Endodermal cell (in vitro differentiated cells): ENCODE data around the gene IGFLR1. TPM values are rescaled to one million over a fixed set of nuclear protein-coding genes. Genes with fewer than 3 reads are reported as not detected.

Experiments used
- DNase-seq: peaks from one replicate; pipeline ENCODE4 v3.0.0-alpha.2; 2017
- H3K27ac ChIP-seq: 2 replicates; pipeline ENCODE4 v1.5.1; 2013; ENCODE audit warnings: mild to moderate bottlenecking, low read depth, low read length, moderate library complexity
- H3K27me3 ChIP-seq: 2 replicates; pipeline ENCODE4 v1.6.1; 2013; ENCODE audit warnings: mild to moderate bottlenecking, low read length, moderate library complexity; ENCODE audit not compliant: insufficient read depth, control insufficient read depth, poor library complexity, severe bottlenecking
- H3K36me3 ChIP-seq: 2 replicates; pipeline ENCODE4 v1.7.0; 2013; ENCODE audit warnings: mild to moderate bottlenecking, low read length, moderate library complexity; ENCODE audit not compliant: control insufficient read depth, insufficient read depth
- H3K4me1 ChIP-seq: one replicate; pipeline ENCODE4 v1.7.0; 2013; ENCODE audit warnings: low read length; ENCODE audit not compliant: control insufficient read depth, insufficient read depth
- H3K4me3 ChIP-seq: 2 replicates; pipeline ENCODE4 v1.5.1; 2013; ENCODE audit warnings: mild to moderate bottlenecking, low read length, moderate library complexity
- H3K9ac ChIP-seq: 2 replicates; pipeline ENCODE4 v1.6.1; 2013; ENCODE audit warnings: mild to moderate bottlenecking, low read length, moderate library complexity; ENCODE audit not compliant: poor library complexity, severe bottlenecking; ENCODE audit errors: extremely low read depth
- H3K9me3 ChIP-seq: 2 replicates; pipeline ENCODE4 v1.6.1; 2013; ENCODE audit warnings: mild to moderate bottlenecking, low read length, moderate library complexity; ENCODE audit not compliant: control insufficient read depth
- H3K27ac Mint-ChIP-seq: 2 replicates; pipeline ENCODE4 v1.8.0; 2020; ENCODE audit warnings: mixed read lengths
- H3K27me3 Mint-ChIP-seq: 2 replicates; pipeline ENCODE4 v1.8.0; 2021; ENCODE audit warnings: mild to moderate bottlenecking, mixed read lengths; ENCODE audit not compliant: insufficient read depth
- H3K36me3 Mint-ChIP-seq: 2 replicates; pipeline ENCODE4 v1.8.0; 2020; ENCODE audit warnings: low read depth, mixed read lengths
- H3K4me1 Mint-ChIP-seq: 2 replicates; pipeline ENCODE4 v1.8.0; 2020; ENCODE audit warnings: mixed read lengths
- H3K4me3 Mint-ChIP-seq: 2 replicates; pipeline ENCODE4 v1.8.0; 2020; ENCODE audit warnings: mild to moderate bottlenecking, moderate library complexity, mixed read lengths
- H3K9me3 Mint-ChIP-seq: 2 replicates; pipeline ENCODE4 v1.8.0; 2020; ENCODE audit warnings: mild to moderate bottlenecking, mixed read lengths
- WGBS, 2 experiments: methylation state at CpG; one replicate each; pipeline versions ENCODE4 v1.1.5 to v1.1.7; 2013; ENCODE audit warnings: missing lambda C conversion rate in 2 of 2, mixed read lengths in 1 of 2; ENCODE audit not compliant: insufficient coverage in 1 of 2, insufficient read length in 1 of 2; 5-methylcytosine and 5-hydroxymethylcytosine counted together
- total RNA-seq, 2 donors: library from RNA; stranded (reverse); fragmentation: NEBNext Ultra II Directional in 1 of 2; extraction: Animal tissue kit (Norgen Biotek cat#: 25700) in 1 of 2; gene quantifications; 2 replicates in 1 of 2; 3 replicates in 1 of 2; pipeline ENCODE4 v1.2.1, GENCODE V29; 2021
- TF ChIP-seq, protein P1 (sequence below): fragments of 200-600 bp; sonication (generic); conservative IDR thresholded peaks from 2 replicates; pipeline ENCODE4 v1.5.0; 2021; ENCODE audit warnings: antibody characterized with exemption, mild to moderate bottlenecking

Gene IGFLR1
- total RNA-seq, 2 donors from 2014 or later: 4.6 to 7.1 TPM

DNA sequence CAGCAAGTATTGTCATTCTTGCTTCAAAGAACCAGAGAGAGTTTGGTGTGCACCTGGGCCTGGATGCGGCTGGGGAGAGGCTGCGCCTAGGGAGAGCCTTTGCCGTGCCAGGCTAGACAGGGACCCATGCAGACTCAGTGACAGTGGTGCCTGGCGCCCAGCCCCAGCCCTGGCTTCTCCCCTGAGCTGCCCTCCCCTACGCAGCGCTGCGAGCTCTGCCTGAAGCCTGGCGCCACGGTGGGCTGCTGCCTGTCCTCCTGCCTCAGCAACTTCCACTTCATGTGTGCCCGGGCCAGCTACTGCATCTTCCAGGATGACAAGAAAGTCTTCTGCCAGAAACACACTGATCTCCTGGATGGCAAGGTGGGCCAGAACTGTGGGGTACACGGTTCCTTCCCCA, 12.5 kb downstream of the IGFLR1 start:
- H3K4me1 Mint-ChIP-seq: no peaks in the 10 kb centered on the region
- no peaks in the 10 kb centered on the region for H3K27me3 Mint-ChIP-seq
- Histone ChIP-seq H3K4me1 (no peaks in the 10 kb centered on the region), H3K27ac (no peak overlapping the region), H3K4me3 (no peak overlapping the region), H3K9me3 (no peaks in the 10 kb centered on the region), H3K27me3 (no peaks in the 10 kb centered on the region), H3K36me3 (peaks cover 77% of the 10 kb centered on the region), H3K9ac (no peak overlapping the region)
- peaks cover 75% of the 10 kb centered on the region for H3K36me3 Mint-ChIP-seq
- no peak for DNase-seq
- TF ChIP-seq, protein P1, sequence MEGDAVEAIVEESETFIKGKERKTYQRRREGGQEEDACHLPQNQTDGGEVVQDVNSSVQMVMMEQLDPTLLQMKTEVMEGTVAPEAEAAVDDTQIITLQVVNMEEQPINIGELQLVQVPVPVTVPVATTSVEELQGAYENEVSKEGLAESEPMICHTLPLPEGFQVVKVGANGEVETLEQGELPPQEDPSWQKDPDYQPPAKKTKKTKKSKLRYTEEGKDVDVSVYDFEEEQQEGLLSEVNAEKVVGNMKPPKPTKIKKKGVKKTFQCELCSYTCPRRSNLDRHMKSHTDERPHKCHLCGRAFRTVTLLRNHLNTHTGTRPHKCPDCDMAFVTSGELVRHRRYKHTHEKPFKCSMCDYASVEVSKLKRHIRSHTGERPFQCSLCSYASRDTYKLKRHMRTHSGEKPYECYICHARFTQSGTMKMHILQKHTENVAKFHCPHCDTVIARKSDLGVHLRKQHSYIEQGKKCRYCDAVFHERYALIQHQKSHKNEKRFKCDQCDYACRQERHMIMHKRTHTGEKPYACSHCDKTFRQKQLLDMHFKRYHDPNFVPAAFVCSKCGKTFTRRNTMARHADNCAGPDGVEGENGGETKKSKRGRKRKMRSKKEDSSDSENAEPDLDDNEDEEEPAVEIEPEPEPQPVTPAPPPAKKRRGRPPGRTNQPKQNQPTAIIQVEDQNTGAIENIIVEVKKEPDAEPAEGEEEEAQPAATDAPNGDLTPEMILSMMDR: no peak
- no peak overlapping the region for H3K27ac Mint-ChIP-seq
- H3K4me3 Mint-ChIP-seq: no peak overlapping the region
- H3K9me3 Mint-ChIP-seq: no peaks in the 10 kb centered on the region
- WGBS, 2 experiments: 91 to 97% methylated on average over 11 of the region's 11 CpGs

DNA sequence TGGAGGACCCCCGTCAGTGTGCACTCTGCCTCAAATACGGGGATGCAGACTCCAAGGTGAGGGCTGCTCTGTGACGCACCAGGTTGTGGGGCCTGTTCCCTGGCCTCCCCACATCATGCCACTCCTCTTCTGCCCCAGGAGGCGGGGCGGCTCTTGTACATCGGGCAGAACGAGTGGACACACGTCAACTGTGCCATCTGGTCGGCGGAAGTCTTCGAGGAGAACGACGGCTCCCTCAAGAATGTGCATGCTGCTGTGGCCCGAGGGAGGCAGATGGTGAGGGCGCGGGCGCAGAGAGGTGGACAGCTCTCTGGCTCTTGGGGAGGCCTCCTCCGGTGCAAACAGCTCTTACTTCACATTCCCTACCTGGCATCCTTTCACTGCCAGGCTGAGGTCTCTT, 13.2 kb downstream of the IGFLR1 start:
- no peak for DNase-seq
- no peaks in the 10 kb centered on the region for H3K4me1 ChIP-seq
- H3K4me1 Mint-ChIP-seq: no peaks in the 10 kb centered on the region
- no peaks in the 10 kb centered on the region for H3K27me3 Mint-ChIP-seq
- no peaks in the 10 kb centered on the region for H3K27me3 ChIP-seq
- TF ChIP-seq, protein P1: no peak
- H3K27ac ChIP-seq: no peak overlapping the region
- peaks cover 76% of the 10 kb centered on the region for H3K36me3 ChIP-seq
- H3K9ac ChIP-seq: no peak overlapping the region
- H3K36me3 Mint-ChIP-seq: peaks cover 75% of the 10 kb centered on the region
- H3K4me3 ChIP-seq: no peak overlapping the region
- H3K27ac Mint-ChIP-seq: no peak overlapping the region
- no peaks in the 10 kb centered on the region for H3K9me3 Mint-ChIP-seq
- 97% methylated on average over 12 to 18 of the region's 18 CpGs for WGBS, 2 experiments
- H3K9me3 ChIP-seq: no peaks in the 10 kb centered on the region
- H3K4me3 Mint-ChIP-seq: no peak overlapping the region

DNA sequence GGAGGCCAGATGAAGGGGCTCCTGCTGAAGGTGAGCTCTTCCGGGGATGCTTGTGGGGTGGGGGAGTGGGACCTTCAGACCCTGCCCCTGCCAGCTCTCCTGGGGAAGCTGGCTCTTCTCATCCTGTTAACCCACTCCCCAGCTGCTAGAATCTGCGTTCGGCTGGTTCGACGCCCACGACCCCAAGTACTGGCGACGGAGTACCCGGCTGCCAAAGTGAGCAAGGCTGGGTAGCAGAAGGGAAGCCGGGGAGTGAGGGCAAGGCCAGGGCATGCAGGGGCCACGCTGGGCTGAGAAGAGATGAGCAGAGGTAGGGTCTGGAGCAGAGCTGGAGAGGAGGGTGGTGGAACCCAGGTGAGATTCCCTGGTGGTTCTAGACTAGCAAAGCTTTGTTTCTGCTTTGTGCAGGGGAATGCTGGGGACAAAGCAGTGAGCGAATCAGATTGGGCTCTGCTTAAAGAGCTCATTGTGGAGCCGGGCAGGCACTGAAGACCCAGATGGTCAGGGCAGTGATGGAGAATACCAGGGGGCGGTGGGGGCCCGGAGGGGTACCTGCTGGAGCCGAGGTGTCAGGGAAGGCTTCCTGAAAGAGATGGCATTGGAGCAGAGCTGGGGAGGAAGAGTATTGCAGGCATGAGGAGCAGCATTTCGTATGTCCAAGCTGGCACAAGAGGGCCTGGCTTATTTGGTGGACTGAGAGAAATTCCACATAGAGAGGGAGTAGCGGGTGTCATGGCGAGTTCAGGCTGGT, 14.1 kb downstream of the IGFLR1 start:
- 93 to 95% methylated on average over 10 to 19 of the region's 19 CpGs for WGBS, 2 experiments
- H3K27me3 Mint-ChIP-seq: no peaks in the 10 kb centered on the region
- Histone ChIP-seq H3K27ac (no peak overlapping the region), H3K4me1 (no peaks in the 10 kb centered on the region), H3K9me3 (no peaks in the 10 kb centered on the region), H3K4me3 (no peak overlapping the region), H3K27me3 (no peaks in the 10 kb centered on the region), H3K36me3 (peaks cover 77% of the 10 kb centered on the region), H3K9ac (no peak overlapping the region)
- TF ChIP-seq, protein P1: no peak
- H3K36me3 Mint-ChIP-seq: peaks cover 78% of the 10 kb centered on the region
- no peaks in the 10 kb centered on the region for H3K9me3 Mint-ChIP-seq
- H3K27ac Mint-ChIP-seq: no peak overlapping the region
- no peak for DNase-seq
- no peaks in the 10 kb centered on the region for H3K4me1 Mint-ChIP-seq
- H3K4me3 Mint-ChIP-seq: no peak overlapping the region
